WTC11 (cell line): ENCODE results near the gene TRIB2. TPM values are rescaled to one million over a fixed set of nuclear protein-coding genes. Genes with fewer than 3 reads are reported as not detected.

ENCODE experiments used
- ATAC-seq: fragments of 200-7000 bp; cut with Tn5 transposase; 2 replicates; pipeline ENCODE4 v1.10.0; 2021; ENCODE audit warnings: mild to moderate bottlenecking, moderate library complexity
- CTCF ChIA-PET: fragments of 300-600 bp; sonication (Branson Sonifier 250); formaldehyde crosslinking; loops from one replicate; lab custom pipeline; 2021; ENCODE audit warnings: antibody characterized with exemption; lab: Charles Lee
- POLR2A ChIA-PET: fragments of 350-600 bp; sonication (Branson Sonifier 250); formaldehyde crosslinking; loops from one replicate; lab custom pipeline; 2021; ENCODE audit warnings: antibody characterized with exemption; lab: Charles Lee
- DNase-seq: peaks from one replicate; pipeline ENCODE4 v3.0.0; 2021; ENCODE audit warnings: low spot score
- H3K27ac Mint-ChIP-seq: 2 replicates; pipeline ENCODE4 v1.8.0; 2021; ENCODE audit warnings: mixed read lengths
- H3K27me3 Mint-ChIP-seq: 2 replicates; pipeline ENCODE4 v1.8.0; 2021; ENCODE audit warnings: low read depth, mild to moderate bottlenecking, moderate library complexity, mixed read lengths
- H3K36me3 Mint-ChIP-seq: 2 replicates; pipeline ENCODE4 v1.8.0; 2021; ENCODE audit warnings: mixed read lengths
- H3K4me1 Mint-ChIP-seq: 2 replicates; pipeline ENCODE4 v1.8.0; 2022; ENCODE audit warnings: mixed read lengths
- H3K4me3 Mint-ChIP-seq: 2 replicates; pipeline ENCODE4 v1.8.0; 2021; ENCODE audit warnings: mild to moderate bottlenecking, moderate library complexity, mixed read lengths
- H3K9me3 Mint-ChIP-seq: 2 replicates; pipeline ENCODE4 v1.8.0; 2021; ENCODE audit warnings: mixed read lengths
- ATF6 ChIP-seq: sonication (generic); formaldehyde crosslinking; IDR thresholded peaks from 2 replicates; pipeline ENCODE4 v1.8.1; 2023; ENCODE audit warnings: mild to moderate bottlenecking, missing genetic modification reagents
- CREB1 ChIP-seq: sonication (generic); formaldehyde crosslinking; IDR thresholded peaks from 2 replicates; pipeline ENCODE4 v1.8.0; 2023; ENCODE audit warnings: mild to moderate bottlenecking, missing genetic modification reagents
- ELF4 ChIP-seq: sonication (generic); formaldehyde crosslinking; IDR thresholded peaks from 2 replicates; pipeline ENCODE4 v1.8.1; 2022; ENCODE audit warnings: low read depth, mild to moderate bottlenecking, moderate library complexity, missing genetic modification reagents
- ERG ChIP-seq: fragments of 250-450 bp; sonication (Bioruptor Pico); IDR thresholded peaks from 2 replicates; pipeline ENCODE4 v1.8.0; 2021; ENCODE audit warnings: mild to moderate bottlenecking
- ESRRA ChIP-seq: sonication (generic); formaldehyde crosslinking; IDR thresholded peaks from 2 replicates; pipeline ENCODE4 v1.8.1; 2022; ENCODE audit warnings: mild to moderate bottlenecking, missing genetic modification reagents, borderline replicate concordance
- FOXP1 ChIP-seq: sonication (generic); formaldehyde crosslinking; IDR thresholded peaks from 2 replicates; pipeline ENCODE4 v1.8.0; 2022; ENCODE audit warnings: missing genetic modification reagents, mild to moderate bottlenecking, moderate library complexity, borderline replicate concordance
- HMGXB4 ChIP-seq: sonication (generic); formaldehyde crosslinking; IDR thresholded peaks from 2 replicates; pipeline ENCODE4 v1.8.1; 2023; ENCODE audit warnings: mild to moderate bottlenecking, moderate library complexity, missing genetic modification reagents
- IRF1 ChIP-seq: sonication (generic); formaldehyde crosslinking; IDR thresholded peaks from 2 replicates; pipeline ENCODE4 v1.8.0; 2023; ENCODE audit warnings: missing genetic modification reagents
- MAX ChIP-seq: sonication (generic); formaldehyde crosslinking; IDR thresholded peaks from 2 replicates; pipeline ENCODE4 v1.8.0; 2022; ENCODE audit warnings: mild to moderate bottlenecking, missing genetic modification reagents
- MLX ChIP-seq: sonication (generic); formaldehyde crosslinking; IDR thresholded peaks from 2 replicates; pipeline ENCODE4 v1.8.1; 2023; ENCODE audit warnings: mild to moderate bottlenecking, missing genetic modification reagents, moderate library complexity
- OVOL2 ChIP-seq: fragments of 250-450 bp; sonication (Bioruptor Pico); IDR thresholded peaks from 2 replicates; pipeline ENCODE4 v1.9.0; 2021; ENCODE audit warnings: mild to moderate bottlenecking, borderline replicate concordance
- RELA ChIP-seq: sonication (generic); formaldehyde crosslinking; IDR thresholded peaks from 2 replicates; pipeline ENCODE4 v1.8.1; 2022; ENCODE audit warnings: missing genetic modification reagents, mild to moderate bottlenecking, borderline replicate concordance
- TEAD1 ChIP-seq: sonication (generic); formaldehyde crosslinking; IDR thresholded peaks from 2 replicates; pipeline ENCODE4 v1.8.0; 2022; ENCODE audit warnings: mild to moderate bottlenecking, missing genetic modification reagents
- ZBTB21 ChIP-seq: sonication (generic); formaldehyde crosslinking; IDR thresholded peaks from 2 replicates; pipeline ENCODE4 v1.8.1; 2023; ENCODE audit warnings: mild to moderate bottlenecking, missing genetic modification reagents, borderline replicate concordance
- ZMAT4 ChIP-seq: fragments of 250-450 bp; sonication (Bioruptor Pico); IDR thresholded peaks from 2 replicates; pipeline ENCODE4 v1.9.0; 2021; ENCODE audit warnings: mild to moderate bottlenecking
- ZNF121 ChIP-seq: sonication (generic); formaldehyde crosslinking; IDR thresholded peaks from 2 replicates; pipeline ENCODE4 v1.8.0; 2023; ENCODE audit warnings: missing genetic modification reagents
- ZNF281 ChIP-seq: sonication (generic); formaldehyde crosslinking; IDR thresholded peaks from 2 replicates; pipeline ENCODE4 v1.8.0; 2023; ENCODE audit warnings: mild to moderate bottlenecking, missing genetic modification reagents
- ZNF416 ChIP-seq: fragments of 250-450 bp; sonication (Bioruptor Pico); IDR thresholded peaks from 2 replicates; pipeline ENCODE4 v1.9.0; 2021; ENCODE audit warnings: mild to moderate bottlenecking, inconsistent platforms
- ZNF532 ChIP-seq: fragments of 250-450 bp; sonication (Bioruptor Pico); IDR thresholded peaks from 2 replicates; pipeline ENCODE4 v1.9.0; 2021; ENCODE audit warnings: mild to moderate bottlenecking, borderline replicate concordance
- ZNF671 ChIP-seq: fragments of 250-450 bp; sonication (Bioruptor Pico); IDR thresholded peaks from 2 replicates; pipeline ENCODE4 v1.8.0; 2021; ENCODE audit warnings: mild to moderate bottlenecking
- total RNA-seq: library from RNA; stranded (reverse); gene quantifications from 3 replicates; pipeline ENCODE4 v1.2.3, GENCODE V29; 2021

Gene TRIB2
- total RNA-seq, 1 experiment from 2014 or later: 89.3 TPM

- ChIA-PET CTCF (no interaction called here), POLR2A (no interaction called here)
- TF ChIP-seq MLX (CRISPR knock-in tag): no peak
- no peak for TF ChIP-seq MAX
- TF ChIP-seq ZNF532 (CRISPR knock-in tag): no peak
- no peak for TF ChIP-seq ZNF121 (CRISPR knock-in tag)
- no peak for TF ChIP-seq OVOL2 (CRISPR knock-in tag)
- no peak for TF ChIP-seq ERG
- no peak for TF ChIP-seq CREB1 (CRISPR knock-in tag)
- TF ChIP-seq ZBTB21: no peak
- no peak for TF ChIP-seq TEAD1 (CRISPR knock-in tag)
- TF ChIP-seq ZNF671 (CRISPR knock-in tag): no peak
- TF ChIP-seq FOXP1 (CRISPR knock-in tag): no peak
- no peak for TF ChIP-seq ZNF416 (CRISPR knock-in tag)
- no peak for TF ChIP-seq IRF1
- no peak for TF ChIP-seq HMGXB4 (CRISPR knock-in tag)
- TF ChIP-seq ESRRA (CRISPR knock-in tag): no peak
- no peak for TF ChIP-seq ATF6
- no peak for TF ChIP-seq RELA (CRISPR knock-in tag)
- TF ChIP-seq ELF4 (CRISPR knock-in tag): no peak
- no peak for TF ChIP-seq ZMAT4
- no peak for TF ChIP-seq ZNF281 (CRISPR knock-in tag)
- H3K36me3 Mint-ChIP-seq: no peaks in the 10 kb centered on the region
- H3K27ac Mint-ChIP-seq: no peak overlapping the region
- H3K4me3 Mint-ChIP-seq: no peak overlapping the region
- no peaks in the 10 kb centered on the region; the same call in 1 of the 2 replicates for H3K27me3 Mint-ChIP-seq
- H3K4me1 Mint-ChIP-seq: peaks cover 19% of the 10 kb centered on the region
- ATAC-seq (no peak), DNase-seq (no peak)
- H3K9me3 Mint-ChIP-seq: peaks cover 4% of the 10 kb centered on the region
Measured at GRCh38 chr2:12711339-12711738, 5.4 kb upstream of the TRIB2 start.
